Stimulated activated CD8-positive, alpha-beta memory T cell treated with anti-CD3 and anti-CD28 coated beads, Interleukin-12 subunit alpha, Interleukin-12 subunit beta, amount 100 ng/mL, for 1 hour (primary cell): ENCODE data around the gene PPARG.

ENCODE experiments used
- DNase-seq: peaks from one replicate; pipeline ENCODE4 v3.0.0-alpha.2; 2020; ENCODE audit warnings: low read depth

Gene PPARG

GRCh38 chr3:12345141-12345561, 56.3 kb downstream of the PPARG start:
- DNase-seq = no peak

- no peak for DNase-seq
These were observed 57.0 kb downstream of the PPARG start for GRCh38 chr3:12345584-12346494.

- DNase-seq = no peak
These were observed 58.4 kb downstream of the PPARG start for GRCh38 chr3:12347301-12347700.

GRCh38 chr3:12349895-12350811, 61.3 kb downstream of the PPARG start:
- DNase-seq = no peak

GRCh38 chr3:12351145-12351544, 62.3 kb downstream of the PPARG start:
- DNase-seq = no peak

GRCh38 chr3:12352253-12352652, 63.4 kb downstream of the PPARG start:
- DNase-seq = no peak

GRCh38 chr3:12352755-12353154, 63.9 kb downstream of the PPARG start:
- no peak for DNase-seq

GRCh38 chr3:12353796-12354525, 65.1 kb downstream of the PPARG start:
- DNase-seq = no peak

- DNase-seq = no peak
These were observed 67.3 kb downstream of the PPARG start for GRCh38 chr3:12356175-12356574.

GRCh38 chr3:12356996-12357395, 68.1 kb downstream of the PPARG start:
- no peak for DNase-seq

- DNase-seq = no peak
These were observed 68.6 kb downstream of the PPARG start for GRCh38 chr3:12357456-12357855.

GRCh38 chr3:12363397-12364195, 74.7 kb downstream of the PPARG start:
- DNase-seq = no peak

- DNase-seq = no peak
These were observed 78.5 kb downstream of the PPARG start for GRCh38 chr3:12367346-12367745.

GRCh38 chr3:12369029-12369428, 80.2 kb downstream of the PPARG start:
- no peak for DNase-seq

GRCh38 chr3:12369598-12369997, 80.7 kb downstream of the PPARG start:
- no peak for DNase-seq

GRCh38 chr3:12370758-12371157, 81.9 kb downstream of the PPARG start:
- no peak for DNase-seq

GRCh38 chr3:12371525-12372140, 82.8 kb downstream of the PPARG start:
- no peak for DNase-seq

GRCh38 chr3:12372741-12373280, 83.9 kb downstream of the PPARG start:
- DNase-seq = no peak

- no peak for DNase-seq
These were observed 86.7 kb downstream of the PPARG start for GRCh38 chr3:12375572-12375971.

GRCh38 chr3:12379640-12380429, 91.0 kb downstream of the PPARG start:
- DNase-seq = no peak
